ENCODE measurements around the gene GCLM. TPM values are rescaled to one million over a fixed set of nuclear protein-coding genes. Genes with fewer than 3 reads are reported as not detected.

GCLM gene
- total RNA-seq, 1 donor from 2014 or later: 12.8 TPM

DNA sequence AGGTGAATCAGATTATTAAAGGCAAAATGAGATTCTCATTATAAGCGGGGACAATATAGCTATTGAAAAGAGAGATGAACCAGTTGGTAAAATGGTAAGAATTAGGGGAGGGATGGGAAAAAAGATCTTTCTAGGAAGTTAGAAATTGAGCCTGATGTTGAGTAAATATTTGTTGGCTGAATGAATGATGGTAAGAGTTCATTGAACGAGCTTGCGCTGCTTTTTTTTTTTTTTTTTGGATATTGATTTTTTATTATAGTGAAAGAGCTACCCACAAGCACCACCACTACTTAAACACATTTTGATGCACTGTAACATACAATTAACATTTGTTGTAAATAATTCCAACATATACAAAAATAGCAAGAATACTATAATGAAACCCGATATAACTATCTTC, 1.1 kb upstream of the GCLM start:
- peaks cover 2% of the 10 kb centered on the region for H3K36me3 Mint-ChIP-seq (ENCODE audit: low read depth)
- H3K4me1 Mint-ChIP-seq: peaks cover 21% of the 10 kb centered on the region
- TF ChIP-seq, protein P1, sequence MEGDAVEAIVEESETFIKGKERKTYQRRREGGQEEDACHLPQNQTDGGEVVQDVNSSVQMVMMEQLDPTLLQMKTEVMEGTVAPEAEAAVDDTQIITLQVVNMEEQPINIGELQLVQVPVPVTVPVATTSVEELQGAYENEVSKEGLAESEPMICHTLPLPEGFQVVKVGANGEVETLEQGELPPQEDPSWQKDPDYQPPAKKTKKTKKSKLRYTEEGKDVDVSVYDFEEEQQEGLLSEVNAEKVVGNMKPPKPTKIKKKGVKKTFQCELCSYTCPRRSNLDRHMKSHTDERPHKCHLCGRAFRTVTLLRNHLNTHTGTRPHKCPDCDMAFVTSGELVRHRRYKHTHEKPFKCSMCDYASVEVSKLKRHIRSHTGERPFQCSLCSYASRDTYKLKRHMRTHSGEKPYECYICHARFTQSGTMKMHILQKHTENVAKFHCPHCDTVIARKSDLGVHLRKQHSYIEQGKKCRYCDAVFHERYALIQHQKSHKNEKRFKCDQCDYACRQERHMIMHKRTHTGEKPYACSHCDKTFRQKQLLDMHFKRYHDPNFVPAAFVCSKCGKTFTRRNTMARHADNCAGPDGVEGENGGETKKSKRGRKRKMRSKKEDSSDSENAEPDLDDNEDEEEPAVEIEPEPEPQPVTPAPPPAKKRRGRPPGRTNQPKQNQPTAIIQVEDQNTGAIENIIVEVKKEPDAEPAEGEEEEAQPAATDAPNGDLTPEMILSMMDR (conservative IDR thresholded peaks at IDR 0.05): no peak
- no peak for DNase-seq (ENCODE audit: low read depth, low spot score)
- no peak overlapping the region for H3K27ac Mint-ChIP-seq (ENCODE audit: unreplicated experiment)
- H3K9me3 Mint-ChIP-seq: no peaks in the 10 kb centered on the region
- H3K4me3 Mint-ChIP-seq: peak overlapping the region; percentile 81
- H3K27me3 Mint-ChIP-seq (ENCODE audit: low read depth): peaks cover 42% of the 10 kb centered on the region

- Mint-ChIP-seq H3K4me1 (peaks cover 21% of the 10 kb centered on the region), H3K4me3 (peak overlapping the region; percentile 89), H3K36me3 (ENCODE audit: low read depth) (peaks cover 2% of the 10 kb centered on the region), H3K27me3 (ENCODE audit: low read depth) (peaks cover 26% of the 10 kb centered on the region), H3K9me3 (no peaks in the 10 kb centered on the region), H3K27ac (ENCODE audit: unreplicated experiment) (peak overlapping the region; percentile 2)
- TF ChIP-seq, protein P1 (conservative IDR thresholded peaks at IDR 0.05): no peak
- peak; percentile 9 for DNase-seq (ENCODE audit: low read depth, low spot score)
Measured at GRCh38 chr1:93908394-93909145, 660 bp downstream of the GCLM start.

DNA sequence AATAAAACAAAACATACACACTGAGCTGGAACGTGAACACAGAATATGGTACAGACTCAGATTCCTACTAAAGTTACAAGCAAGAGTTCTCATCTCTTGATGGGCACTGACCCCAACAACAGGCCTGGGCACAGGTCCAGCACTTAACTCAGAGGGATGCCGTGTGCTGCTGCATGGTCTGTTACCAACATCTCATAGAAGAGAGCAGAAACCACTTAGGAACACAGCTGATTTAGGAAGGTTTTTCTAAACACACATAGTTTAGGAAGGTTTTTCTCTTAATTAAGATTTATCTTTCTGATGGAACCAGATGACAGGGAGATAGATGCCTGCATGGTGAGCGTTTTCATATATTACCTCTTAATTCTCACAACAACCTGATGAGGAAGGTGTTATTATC, 1.5 kb downstream of the GCLM start:
- peaks cover 2% of the 10 kb centered on the region for H3K36me3 Mint-ChIP-seq (ENCODE audit: low read depth)
- peak overlapping the region; percentile 90 for H3K4me3 Mint-ChIP-seq
- H3K27me3 Mint-ChIP-seq (ENCODE audit: low read depth): peaks cover 17% of the 10 kb centered on the region
- no peak overlapping the region for H3K27ac Mint-ChIP-seq (ENCODE audit: unreplicated experiment)
- no peak for DNase-seq (ENCODE audit: low read depth, low spot score)
- H3K4me1 Mint-ChIP-seq: peaks cover 21% of the 10 kb centered on the region
- no peaks in the 10 kb centered on the region for H3K9me3 Mint-ChIP-seq
- TF ChIP-seq, protein P1 (conservative IDR thresholded peaks at IDR 0.05): no peak

GRCh38 chr1:93906480-93906879, 2.8 kb downstream of the GCLM start:
- Mint-ChIP-seq H3K4me1 (peaks cover 21% of the 10 kb centered on the region), H3K4me3 (peak overlapping the region; percentile 9)

GRCh38 chr1:93905734-93906133, 3.5 kb downstream of the GCLM start:
- peaks cover 9% of the 10 kb centered on the region for H3K27me3 Mint-ChIP-seq (ENCODE audit: low read depth)
- TF ChIP-seq, protein P1 (conservative IDR thresholded peaks at IDR 0.05): no peak
- H3K4me1 Mint-ChIP-seq: peaks cover 21% of the 10 kb centered on the region
- no peak for DNase-seq (ENCODE audit: low read depth, low spot score)
- no peaks in the 10 kb centered on the region for H3K9me3 Mint-ChIP-seq
- no peak overlapping the region for H3K27ac Mint-ChIP-seq (ENCODE audit: unreplicated experiment)
- H3K4me3 Mint-ChIP-seq: peak overlapping the region; percentile 56
- H3K36me3 Mint-ChIP-seq (ENCODE audit: low read depth): peaks cover 5% of the 10 kb centered on the region

More at GRCh38 chr1:93906480-93906879, 2.8 kb downstream of the GCLM start:
- no peak overlapping the region for H3K27ac Mint-ChIP-seq (ENCODE audit: unreplicated experiment)
- H3K9me3 Mint-ChIP-seq: no peaks in the 10 kb centered on the region
- TF ChIP-seq, protein P1 (conservative IDR thresholded peaks at IDR 0.05): no peak
- H3K36me3 Mint-ChIP-seq (ENCODE audit: low read depth): peaks cover 2% of the 10 kb centered on the region
- DNase-seq (ENCODE audit: low read depth, low spot score): no peak
- H3K27me3 Mint-ChIP-seq (ENCODE audit: low read depth): peaks cover 9% of the 10 kb centered on the region

Measured in neural crest cell (in vitro differentiated cells).